Panc1 (cell line): ENCODE measurements around the gene HELLS.

ENCODE experiments used
- POLR2AphosphoS5 ChIP-seq: IDR thresholded peaks from 2 replicates; pipeline ENCODE4 v1.6.1; 2012; ENCODE audit warnings: mild to moderate bottlenecking, low read depth, low read length, moderate library complexity
- TCF7L2 ChIP-seq: IDR thresholded peaks from 2 replicates; pipeline ENCODE4 v1.6.1; 2011; ENCODE audit warnings: mild to moderate bottlenecking, low read depth, low read length, inconsistent platforms
- TF ChIP-seq, protein P1 (sequence below): fragments of 450-650 bp; IDR thresholded peaks from 2 replicates; pipeline ENCODE4 v1.5.1; 2017; ENCODE audit warnings: mild to moderate bottlenecking
- TF ChIP-seq, protein P2 (sequence below), 2 experiments: IDR thresholded peaks; 2 replicates each; pipeline ENCODE4 v1.6.1; 2011 to 2012; ENCODE audit warnings: low read depth in 2 of 2, control low read depth in 1 of 2, low read length in 1 of 2, mild to moderate bottlenecking in 1 of 2, moderate library complexity in 1 of 2; ENCODE audit not compliant: insufficient read depth in 1 of 2

- TF ChIP-seq, protein P1, sequence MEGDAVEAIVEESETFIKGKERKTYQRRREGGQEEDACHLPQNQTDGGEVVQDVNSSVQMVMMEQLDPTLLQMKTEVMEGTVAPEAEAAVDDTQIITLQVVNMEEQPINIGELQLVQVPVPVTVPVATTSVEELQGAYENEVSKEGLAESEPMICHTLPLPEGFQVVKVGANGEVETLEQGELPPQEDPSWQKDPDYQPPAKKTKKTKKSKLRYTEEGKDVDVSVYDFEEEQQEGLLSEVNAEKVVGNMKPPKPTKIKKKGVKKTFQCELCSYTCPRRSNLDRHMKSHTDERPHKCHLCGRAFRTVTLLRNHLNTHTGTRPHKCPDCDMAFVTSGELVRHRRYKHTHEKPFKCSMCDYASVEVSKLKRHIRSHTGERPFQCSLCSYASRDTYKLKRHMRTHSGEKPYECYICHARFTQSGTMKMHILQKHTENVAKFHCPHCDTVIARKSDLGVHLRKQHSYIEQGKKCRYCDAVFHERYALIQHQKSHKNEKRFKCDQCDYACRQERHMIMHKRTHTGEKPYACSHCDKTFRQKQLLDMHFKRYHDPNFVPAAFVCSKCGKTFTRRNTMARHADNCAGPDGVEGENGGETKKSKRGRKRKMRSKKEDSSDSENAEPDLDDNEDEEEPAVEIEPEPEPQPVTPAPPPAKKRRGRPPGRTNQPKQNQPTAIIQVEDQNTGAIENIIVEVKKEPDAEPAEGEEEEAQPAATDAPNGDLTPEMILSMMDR = no peak
- no peak for TF ChIP-seq POLR2AphosphoS5
- TF ChIP-seq, protein P2, sequence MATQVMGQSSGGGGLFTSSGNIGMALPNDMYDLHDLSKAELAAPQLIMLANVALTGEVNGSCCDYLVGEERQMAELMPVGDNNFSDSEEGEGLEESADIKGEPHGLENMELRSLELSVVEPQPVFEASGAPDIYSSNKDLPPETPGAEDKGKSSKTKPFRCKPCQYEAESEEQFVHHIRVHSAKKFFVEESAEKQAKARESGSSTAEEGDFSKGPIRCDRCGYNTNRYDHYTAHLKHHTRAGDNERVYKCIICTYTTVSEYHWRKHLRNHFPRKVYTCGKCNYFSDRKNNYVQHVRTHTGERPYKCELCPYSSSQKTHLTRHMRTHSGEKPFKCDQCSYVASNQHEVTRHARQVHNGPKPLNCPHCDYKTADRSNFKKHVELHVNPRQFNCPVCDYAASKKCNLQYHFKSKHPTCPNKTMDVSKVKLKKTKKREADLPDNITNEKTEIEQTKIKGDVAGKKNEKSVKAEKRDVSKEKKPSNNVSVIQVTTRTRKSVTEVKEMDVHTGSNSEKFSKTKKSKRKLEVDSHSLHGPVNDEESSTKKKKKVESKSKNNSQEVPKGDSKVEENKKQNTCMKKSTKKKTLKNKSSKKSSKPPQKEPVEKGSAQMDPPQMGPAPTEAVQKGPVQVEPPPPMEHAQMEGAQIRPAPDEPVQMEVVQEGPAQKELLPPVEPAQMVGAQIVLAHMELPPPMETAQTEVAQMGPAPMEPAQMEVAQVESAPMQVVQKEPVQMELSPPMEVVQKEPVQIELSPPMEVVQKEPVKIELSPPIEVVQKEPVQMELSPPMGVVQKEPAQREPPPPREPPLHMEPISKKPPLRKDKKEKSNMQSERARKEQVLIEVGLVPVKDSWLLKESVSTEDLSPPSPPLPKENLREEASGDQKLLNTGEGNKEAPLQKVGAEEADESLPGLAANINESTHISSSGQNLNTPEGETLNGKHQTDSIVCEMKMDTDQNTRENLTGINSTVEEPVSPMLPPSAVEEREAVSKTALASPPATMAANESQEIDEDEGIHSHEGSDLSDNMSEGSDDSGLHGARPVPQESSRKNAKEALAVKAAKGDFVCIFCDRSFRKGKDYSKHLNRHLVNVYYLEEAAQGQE (IDR thresholded peaks at IDR 0.05; ENCODE audit: insufficient read depth in 1 of 2, low read depth in 2 of 2, low read length in 1 of 2) = no peak
- TF ChIP-seq TCF7L2 = no peak
Observed at GRCh38 chr10:94608559-94608958, 63.0 kb downstream of the HELLS start.
